NOMO-1 (cell line): ENCODE results near the gene ST6GALNAC2.
"Not testable (repeated sequence)": the region's sequence is repeated elsewhere in the genome, so short reads cannot be mapped to it uniquely, and the experiment has no call there.

Experiments
- DNase-seq, 2 experiments: peaks; one replicate each; lab custom pipeline; 2025; ENCODE audit not compliant: unreplicated experiment in 2 of 2; lab: John Stamatoyannopoulos, UW

The ST6GALNAC2 gene

DNA sequence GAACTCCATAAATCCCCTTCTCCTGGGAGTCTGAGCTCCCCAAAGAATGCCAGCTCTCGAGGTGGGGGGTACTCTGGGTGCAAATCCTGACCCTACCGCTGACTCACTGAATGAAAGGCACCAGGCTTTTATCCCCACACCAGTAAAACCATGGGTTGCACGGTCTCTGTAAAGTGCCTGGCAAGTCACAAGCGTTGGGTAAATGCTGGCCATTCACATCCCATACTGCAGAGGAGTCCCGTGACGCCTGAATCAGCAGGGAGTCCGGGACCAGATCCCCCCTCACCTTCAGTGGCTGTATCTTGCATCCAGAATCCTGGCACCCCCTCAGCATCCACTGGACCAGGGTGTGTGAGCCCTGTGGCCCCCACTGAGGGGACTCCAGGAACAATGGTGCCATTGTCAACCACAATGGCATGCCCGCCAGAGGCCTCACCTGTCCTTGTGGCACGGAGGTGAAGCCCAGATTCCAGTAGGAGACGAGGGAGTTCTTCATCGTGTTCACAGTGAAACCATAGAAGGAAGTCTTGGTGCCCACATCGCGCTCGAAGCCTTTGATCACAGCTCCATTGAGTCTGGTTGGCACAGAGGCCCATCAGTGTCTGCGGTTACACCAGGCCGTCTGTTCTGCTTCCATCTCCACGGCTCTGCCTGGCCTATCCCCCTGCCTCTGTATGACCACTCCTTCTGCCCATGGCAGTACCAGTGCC lies 13.3 kb downstream of the ST6GALNAC2 start:
- DNase-seq, result no peak

DNA sequence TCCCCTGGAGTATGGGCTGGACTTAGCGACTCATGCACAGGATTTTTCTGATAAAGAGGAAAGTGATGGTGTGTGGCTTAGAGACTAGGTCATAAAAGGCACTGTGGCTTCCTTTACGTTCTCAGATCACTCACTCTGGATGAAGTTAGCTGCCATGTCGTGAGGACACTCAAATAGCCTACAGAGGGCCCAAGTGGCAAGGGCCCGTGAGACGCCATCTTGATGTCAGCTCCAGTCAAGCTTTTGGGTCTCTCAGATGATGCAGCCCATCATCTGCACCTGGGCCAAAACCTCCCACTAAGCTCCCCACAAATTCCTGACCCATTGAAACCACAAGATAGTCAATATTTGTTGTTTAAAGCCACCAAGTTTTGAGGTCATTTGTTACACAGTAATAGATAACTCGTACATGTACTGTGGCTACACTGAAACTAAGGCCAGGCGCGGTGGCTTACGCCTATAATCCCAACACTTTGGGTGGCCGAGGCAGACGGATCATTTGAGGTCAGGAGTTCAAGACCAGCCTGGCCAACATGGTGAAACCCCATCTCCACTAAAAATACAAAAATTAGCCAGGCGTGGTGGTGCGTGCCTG lies 14.7 kb downstream of the ST6GALNAC2 start:
- no peak for DNase-seq

DNA sequence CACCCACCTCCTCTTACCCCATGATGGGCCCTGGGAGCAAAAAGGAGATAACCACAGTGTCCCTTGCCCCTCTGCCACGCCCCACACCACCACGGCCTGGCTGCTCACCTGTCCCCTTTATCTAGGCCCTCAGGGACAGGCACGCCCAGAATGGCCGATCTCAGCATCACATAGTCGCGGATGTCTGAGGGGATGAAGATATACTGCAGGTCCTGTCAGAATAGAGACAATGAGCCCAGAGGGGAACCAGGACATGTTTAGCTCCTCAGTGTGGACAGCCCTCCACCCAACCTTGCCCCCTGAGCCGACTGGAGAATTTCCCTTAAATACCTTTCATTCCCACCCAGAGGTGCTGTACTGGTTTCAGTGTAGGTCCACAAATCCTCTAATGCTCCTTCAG lies 15.2 kb downstream of the ST6GALNAC2 start:
- DNase-seq, result no peak

DNA sequence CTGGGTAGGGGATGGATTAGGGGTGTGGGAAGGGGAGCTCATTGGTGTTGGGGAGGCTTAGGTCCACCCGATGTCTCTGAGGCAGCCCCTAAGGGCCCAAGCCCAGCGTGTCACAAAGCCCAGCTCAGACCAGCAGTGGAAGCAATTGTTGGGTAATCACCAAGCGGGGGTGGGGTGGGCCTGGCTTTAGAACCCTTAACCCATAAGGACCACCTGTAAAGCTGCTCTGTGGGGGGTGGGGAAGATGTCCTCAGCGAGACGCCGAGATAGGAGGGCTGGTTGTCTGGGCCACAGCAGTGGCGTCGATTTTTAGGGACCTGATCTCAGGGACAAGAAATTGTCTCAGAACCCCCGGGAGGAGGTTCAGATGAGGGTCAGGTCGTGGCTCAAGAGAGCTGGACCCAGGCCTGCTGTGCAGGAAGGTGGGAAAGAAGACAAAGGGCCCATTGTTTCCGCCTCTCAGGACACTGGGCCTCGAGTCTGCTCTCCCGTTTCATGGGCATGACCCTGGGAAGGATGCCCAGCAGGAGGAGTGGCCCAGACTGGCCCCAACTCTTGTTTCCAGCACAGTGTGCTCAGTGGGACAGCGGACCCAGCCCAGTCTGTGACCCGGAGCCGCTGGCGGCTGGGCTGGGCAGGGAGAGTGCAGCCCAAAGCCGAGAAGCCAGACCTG lies 15.9 kb downstream of the ST6GALNAC2 start:
- DNase-seq, result no peak

DNA sequence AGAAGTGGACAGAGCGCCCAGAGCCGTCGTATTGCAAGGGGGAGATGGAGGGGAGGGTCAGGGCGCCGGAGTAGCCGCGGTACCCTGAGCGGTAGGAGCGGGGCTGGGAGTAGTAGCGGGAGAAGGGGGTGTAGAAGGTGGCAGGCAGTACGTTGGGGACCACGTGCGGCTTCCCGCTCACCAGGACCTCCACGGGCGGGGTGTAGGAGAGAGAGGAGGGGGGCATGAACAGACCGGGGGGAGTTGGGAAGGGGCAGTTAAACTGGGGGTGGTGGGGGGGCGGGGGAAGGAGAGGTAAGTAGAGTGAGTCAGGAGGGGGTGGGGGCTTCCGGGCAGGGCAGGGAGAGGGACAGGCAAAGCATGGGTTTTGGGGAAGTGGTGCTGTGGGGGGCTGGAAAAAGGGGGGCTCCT lies 16.8 kb downstream of the ST6GALNAC2 start:
- no peak for DNase-seq

DNA sequence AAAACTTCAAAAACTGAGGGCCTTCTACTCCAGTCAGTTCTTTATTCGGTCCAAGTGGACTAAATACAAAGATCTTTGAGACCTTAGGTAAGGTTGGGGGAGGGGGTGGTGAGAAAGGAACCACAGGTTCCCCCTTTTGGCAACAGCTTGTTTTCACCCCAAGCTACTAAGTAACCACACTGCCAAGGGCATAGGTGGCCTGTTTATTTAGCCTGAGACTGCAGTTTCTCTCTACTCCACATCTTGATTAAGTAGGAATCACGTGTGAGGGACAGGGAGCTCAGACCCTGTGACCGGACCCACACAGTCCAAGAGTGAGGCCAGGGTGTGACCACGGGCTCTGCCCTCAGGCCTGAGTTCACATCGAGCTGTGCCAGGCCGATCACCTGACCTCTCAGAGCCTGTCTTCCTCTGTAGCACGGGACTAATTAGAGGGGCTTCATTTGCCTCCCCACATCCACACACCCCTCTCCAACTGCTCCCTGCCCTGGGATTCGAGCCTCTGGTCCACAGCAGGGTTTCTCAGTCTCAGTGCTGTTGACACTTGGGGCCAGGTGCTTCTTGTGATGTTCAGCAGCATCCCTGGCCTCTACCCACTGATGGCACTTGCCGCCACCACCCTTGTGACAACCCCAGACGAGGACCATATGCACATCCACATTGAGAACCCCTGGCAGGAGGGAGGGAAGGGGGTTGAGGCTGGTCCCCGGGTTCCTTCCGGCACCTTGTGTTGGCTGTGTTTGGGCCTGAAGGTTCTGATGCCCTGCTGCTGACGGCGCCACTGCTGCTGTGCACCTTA lies 17.8 kb downstream of the ST6GALNAC2 start:
- DNase-seq, result peak; percentile 62 to 75

DNA sequence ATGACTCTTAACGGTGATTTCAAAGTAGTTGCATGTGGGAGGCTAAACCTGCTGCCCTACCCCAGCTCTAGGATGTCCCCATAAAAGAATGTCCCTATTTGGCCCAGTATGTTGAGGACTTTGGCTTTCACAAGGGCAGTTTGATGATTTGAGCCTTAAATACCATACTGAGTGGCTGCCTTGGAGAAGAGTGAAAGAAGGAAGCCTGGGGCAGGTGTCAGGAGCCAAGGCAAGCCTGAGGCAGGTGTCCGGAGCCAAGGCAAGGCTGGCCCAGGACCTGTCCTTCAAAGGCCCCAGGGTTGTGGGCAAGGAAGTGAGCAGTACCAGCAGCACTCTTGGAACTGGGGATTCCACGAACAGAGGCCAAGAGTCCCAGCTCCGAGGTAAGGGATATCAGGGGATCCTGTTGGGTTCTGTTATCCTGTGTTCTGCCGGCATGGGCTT lies 18.6 kb downstream of the ST6GALNAC2 start:
- no peak for DNase-seq

DNA sequence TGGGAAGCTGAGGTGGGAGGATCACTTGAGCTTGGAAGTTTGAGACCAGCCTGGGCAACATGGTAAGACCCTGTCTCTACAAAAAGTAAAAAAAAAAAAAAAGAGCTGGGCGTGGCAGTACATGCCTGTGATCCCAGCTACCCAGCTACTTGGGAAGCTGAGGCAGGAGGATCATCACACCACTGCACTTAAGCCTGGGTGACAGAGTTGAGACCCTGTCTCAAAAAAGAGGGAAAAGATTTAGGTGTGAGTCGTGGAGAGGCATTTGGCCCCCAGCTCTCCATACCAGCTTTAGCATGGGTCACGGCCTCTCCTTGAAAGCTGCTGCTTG lies 19.1 kb downstream of the ST6GALNAC2 start:
- DNase-seq, result no peak

DNA sequence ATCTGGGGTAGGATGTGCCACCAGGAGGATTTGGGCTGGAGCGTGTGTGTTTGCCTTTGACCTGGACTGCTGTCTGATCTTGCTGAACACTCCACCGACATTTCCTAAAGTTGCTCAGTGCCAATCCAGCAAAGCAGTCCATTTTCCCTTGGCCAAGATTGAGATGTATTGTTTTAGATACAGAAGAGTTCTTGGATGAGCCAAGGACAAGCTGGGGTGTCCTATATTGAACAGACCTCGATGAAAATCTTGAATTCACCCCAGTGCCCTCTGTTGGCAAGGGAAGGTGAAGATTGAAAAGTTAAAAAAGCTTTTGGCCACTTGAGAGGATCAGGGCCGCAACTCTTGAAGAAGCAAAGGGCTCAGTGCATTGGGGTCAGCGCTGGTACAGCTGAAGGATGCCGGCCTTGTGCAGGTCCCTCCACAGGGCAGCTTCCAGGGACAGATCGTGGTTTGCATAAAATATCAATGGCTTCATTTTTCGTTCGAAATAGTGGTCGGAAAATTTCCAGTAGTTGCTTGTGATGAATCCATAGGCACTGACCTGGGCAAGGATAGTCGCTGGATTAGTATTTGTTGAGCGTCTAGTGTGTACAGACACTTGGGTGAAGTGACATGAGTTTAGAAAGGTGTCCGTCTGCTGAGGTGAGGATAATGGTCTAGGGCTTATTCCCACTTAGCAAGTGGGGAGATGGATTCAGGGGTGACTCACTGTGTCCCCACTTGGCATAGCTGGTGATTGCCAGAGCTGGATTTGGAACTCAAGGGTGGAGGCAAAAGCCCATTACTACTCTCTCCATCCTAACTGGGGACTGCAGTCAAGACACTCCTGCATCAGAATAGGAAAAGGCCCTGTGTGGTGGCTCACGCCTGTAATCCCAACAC lies 19.7 kb downstream of the ST6GALNAC2 start:
- DNase-seq, result no peak

DNA sequence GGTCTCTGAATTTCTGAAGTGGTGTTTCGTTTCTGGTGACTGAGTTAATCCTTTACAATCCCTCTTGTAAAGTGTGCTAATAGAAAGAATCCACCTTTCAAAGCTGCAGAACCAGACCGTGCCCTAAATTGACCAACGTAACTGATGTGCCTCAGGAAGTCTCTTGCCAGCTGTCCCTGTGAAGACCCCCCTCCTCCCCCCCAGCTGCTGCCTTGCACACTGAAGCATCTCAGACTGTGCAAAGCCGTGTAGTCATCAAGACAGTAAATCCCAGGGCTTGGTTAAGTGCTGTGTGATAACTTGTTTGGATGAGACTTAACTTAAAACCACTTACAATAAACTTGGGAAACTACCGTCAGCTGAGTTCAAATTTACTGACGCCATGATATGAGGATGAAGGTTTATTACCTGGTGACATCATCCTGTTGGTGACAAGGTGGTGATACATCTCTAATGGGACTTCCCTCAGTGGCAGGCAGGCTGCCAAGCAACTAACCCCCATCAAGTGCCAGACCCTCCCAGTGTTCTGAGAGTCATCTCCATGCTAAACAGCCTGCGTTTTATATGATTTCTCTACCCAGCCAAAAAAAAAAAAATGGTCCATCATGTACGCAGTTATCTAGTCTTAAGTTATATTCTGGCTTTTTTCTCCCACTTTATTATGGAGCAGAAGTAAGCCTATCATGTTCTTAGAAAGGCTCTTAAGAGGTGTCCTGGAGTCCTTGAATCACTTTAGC lies 20.5 kb downstream of the ST6GALNAC2 start:
- DNase-seq, result not testable (repeated sequence)

DNA sequence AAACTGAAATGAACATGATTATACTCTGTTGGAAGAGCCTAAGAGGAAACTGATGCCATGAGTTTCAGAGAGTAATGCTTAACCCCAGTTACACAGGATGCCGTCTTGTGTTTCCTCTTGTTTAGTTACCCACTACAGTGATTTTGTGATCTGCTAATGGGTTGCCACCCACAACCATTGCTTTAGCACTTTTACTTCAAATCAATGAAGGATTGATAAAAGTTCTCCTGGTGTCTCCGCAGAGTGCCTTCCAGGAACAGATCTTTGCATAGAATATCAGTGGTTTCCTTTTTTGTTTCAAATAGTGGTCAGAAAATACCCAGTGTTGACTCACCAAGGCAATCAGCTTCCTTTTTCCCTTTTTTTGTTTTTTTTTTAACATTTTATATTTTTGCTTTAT lies 22.3 kb downstream of the ST6GALNAC2 start:
- not testable (repeated sequence) for DNase-seq

DNA sequence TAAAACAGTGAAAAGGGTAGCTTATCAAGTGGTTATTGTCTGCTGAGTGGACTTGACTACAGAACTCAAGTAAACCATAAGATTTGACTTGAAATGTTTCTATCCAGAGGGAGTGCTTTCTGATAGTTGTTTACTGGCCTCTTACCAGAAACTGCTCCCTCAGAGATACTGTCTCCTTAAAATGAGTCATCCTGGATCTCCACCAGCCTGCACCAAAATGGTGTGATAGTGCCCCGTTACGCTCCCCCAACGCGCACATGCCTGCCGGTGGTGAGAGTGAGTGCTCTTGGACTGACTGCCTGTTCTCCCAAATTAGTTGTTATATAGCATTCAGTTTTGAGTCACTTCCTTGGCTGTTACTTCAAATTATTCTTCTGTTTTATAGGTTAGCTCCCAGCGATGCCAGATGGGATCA lies 22.9 kb downstream of the ST6GALNAC2 start:
- DNase-seq, result no peak

DNA sequence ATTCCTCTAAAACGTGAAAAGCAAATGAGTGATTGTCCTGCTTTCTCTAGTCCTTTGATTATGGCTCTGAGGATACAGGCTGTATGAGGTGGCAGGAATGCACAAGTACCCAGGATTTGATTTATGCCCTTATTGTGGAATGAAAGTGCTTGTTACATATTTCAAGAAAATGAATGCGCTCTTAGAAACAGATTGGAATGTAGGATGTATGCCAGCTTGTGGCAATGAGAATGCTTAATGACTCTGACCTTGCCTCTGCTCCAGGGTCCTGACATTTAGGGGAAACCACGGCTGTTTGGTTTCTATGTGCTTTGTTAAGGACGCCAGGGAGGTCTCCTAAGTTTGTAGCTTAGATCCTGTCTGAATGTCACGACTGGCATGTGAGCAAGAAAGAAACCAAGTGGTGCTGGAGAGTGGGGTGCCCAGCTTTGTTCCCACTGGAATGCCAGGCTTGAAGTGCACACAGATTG lies 23.8 kb downstream of the ST6GALNAC2 start:
- DNase-seq, result no peak

DNA sequence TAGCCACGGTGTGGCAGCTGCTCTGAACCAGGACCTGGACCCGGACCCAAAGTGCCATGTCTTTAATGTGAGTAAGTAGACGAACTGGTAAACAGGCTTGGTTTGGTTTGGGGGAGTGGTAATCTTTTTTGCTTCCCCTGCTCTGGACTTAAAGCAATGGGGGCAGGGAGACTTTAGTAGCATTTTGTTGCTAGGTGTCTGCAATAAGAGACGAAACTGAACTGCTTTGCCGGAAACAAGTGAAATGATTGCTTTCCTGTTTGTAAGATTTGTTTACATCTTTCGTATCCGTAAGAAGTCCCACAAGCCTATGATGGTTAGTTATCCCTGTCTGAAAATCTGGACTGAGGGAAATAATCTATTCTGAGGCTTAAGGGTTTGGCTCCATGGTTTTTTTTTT lies 24.3 kb downstream of the ST6GALNAC2 start:
- DNase-seq, result no peak

DNA sequence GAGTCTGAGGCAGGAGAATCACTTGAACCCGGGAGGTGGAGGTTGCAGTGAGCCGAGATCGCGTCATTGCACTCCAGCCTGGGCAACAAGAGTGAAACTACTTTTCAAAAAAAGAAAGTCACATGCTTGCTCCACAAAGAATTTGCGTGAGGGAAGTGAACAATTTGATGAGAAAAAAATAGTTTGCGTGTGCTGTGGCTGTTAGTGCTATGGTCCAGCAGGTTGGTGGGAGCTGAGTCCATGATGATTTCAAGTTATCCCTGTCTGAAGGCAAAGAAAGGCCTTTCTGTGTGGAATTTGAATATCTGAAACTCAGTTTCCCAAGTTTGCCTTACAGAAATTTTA lies 24.8 kb downstream of the ST6GALNAC2 start:
- no peak for DNase-seq

DNA sequence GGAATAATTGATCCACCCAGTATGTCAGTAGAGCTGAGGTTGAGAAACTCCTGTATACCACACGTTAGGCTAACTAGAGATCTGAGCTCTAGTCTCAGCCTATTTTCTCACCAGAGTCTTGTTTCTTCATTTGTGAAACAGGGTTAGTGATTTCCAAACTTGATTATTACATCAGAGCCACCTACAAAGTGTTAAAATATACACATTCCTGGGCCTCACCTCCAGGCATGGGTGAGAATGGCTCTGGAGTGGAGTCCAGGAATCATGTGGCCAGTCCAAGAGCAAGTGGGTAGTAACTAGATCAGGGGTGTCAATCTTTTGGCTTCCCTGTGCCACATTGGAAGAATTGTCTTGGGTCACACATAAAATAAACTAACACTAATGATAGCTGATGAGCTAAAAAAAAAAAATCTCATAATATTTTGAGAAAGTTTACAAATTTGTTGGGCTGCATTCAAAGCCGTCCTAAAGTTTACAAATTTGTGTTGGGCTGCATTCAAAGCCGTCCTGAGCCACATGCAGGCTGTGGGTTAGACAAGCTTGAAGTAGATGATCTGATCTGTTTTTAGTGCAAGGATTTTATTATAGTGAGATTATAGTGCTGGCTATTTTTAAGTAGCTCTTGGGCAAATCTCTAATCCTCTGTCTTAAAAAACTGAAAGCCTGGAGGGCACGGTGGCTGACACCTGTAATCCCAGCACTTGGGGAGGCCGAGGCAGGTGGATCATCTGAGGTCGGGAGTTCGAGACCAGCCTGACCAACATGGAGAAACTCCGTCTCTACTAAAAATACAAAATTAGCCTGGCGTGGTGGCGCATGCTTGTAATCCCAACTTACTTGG lies 25.4 kb downstream of the ST6GALNAC2 start:
- DNase-seq, result peak in 1 of 2 experiments; percentile 28

DNA sequence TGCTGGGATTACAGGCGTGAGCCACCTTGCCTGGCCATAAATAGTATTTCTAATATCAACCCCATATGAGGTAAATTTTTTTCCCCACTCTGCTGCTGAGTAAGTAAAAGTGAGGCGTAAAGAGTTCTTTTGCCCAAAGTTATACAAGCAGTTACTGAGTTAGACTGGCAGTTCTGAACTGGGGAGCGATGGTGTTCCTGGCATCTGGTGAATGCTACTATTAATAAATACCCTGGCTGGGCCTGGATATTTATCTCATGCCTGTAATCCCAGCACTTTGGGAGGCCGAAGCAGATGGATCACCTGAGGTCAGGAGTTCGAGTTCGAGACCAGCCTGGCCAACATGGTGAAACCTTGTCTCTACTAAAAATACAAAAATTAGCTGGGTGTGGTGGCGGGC lies 26.2 kb downstream of the ST6GALNAC2 start:
- DNase-seq, result not testable (repeated sequence)

DNA sequence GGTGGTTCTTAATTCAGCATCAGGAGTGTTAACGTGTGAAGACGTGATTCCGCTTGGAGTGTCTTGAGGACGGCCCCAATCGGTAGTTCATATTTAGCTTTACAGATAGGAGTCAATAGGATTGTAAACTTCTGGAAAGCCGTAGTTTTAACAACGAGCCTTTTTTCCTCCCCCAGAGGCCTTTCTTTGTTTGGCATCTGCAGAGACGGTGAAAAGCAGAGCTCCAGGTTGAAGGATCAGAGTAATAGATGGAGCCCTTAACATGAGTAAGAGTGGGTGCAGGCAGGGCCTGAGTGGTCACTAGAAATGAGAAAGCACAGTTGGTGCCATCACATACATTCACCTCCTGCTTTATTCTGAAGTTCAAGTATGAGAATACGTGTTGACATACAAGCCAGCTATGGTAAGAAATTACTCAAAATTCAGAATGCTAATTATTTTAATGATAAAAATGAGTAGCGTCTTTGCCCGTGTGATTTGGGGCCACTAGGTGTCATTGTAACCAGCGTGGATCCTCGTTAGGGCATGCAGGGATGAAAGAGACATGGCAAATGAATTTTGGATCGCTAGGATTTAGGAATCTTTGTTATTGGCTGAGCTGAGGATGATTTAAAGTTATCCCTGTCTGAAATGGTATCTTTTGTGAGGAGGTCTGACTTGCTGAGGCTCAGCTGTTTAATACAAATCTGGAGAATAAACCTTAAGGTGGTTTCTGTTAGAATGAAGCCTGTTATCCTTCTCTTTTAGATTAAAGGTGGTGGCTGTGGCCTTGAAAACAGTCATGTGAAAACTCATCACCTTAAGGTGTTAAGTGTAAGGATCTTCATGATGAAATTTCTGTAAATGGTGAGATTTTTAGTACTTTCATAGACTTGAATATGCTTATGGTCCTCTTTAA lies 27.2 kb downstream of the ST6GALNAC2 start:
- peak in 1 of 2 experiments; percentile 64 for DNase-seq
